CD1c-positive myeloid dendritic cell (primary cell): ENCODE measurements around the gene MYOD1.

Experiments used
- DNase-seq: peaks from one replicate; pipeline ENCODE4 v3.0.0-alpha.2; 2016; ENCODE audit errors: extremely low spot score

MYOD1 gene

GRCh38 chr11:17750013-17750800 is 30.8 kb downstream of the MYOD1 start:
- no peak for DNase-seq

GRCh38 chr11:17750801-17751165 is 31.4 kb downstream of the MYOD1 start:
- DNase-seq, result no peak

GRCh38 chr11:17751558-17751957 is 32.2 kb downstream of the MYOD1 start:
- no peak for DNase-seq

- no peak for DNase-seq
Observed at GRCh38 chr11:17752144-17752543, 32.8 kb downstream of the MYOD1 start.

GRCh38 chr11:17753153-17753552 is 33.8 kb downstream of the MYOD1 start:
- DNase-seq, result no peak

GRCh38 chr11:17753641-17754040 is 34.3 kb downstream of the MYOD1 start:
- DNase-seq, result no peak

- DNase-seq, result no peak
Observed at GRCh38 chr11:17755891-17756290, 36.5 kb downstream of the MYOD1 start.

GRCh38 chr11:17760102-17761029 is 41.0 kb downstream of the MYOD1 start:
- DNase-seq, result no peak

- no peak for DNase-seq
Observed at GRCh38 chr11:17762309-17762974, 43.1 kb downstream of the MYOD1 start.

- DNase-seq, result no peak
Observed at GRCh38 chr11:17763244-17763643, 43.9 kb downstream of the MYOD1 start.

GRCh38 chr11:17763703-17764102 is 44.3 kb downstream of the MYOD1 start:
- DNase-seq, result no peak

- DNase-seq, result no peak
Observed at GRCh38 chr11:17764446-17765218, 45.3 kb downstream of the MYOD1 start.

- DNase-seq, result no peak
Observed at GRCh38 chr11:17765356-17766072, 46.1 kb downstream of the MYOD1 start.

- no peak for DNase-seq
Observed at GRCh38 chr11:17766073-17766359, 46.6 kb downstream of the MYOD1 start.

- no peak for DNase-seq
Observed at GRCh38 chr11:17766590-17766989, 47.2 kb downstream of the MYOD1 start.

GRCh38 chr11:17767301-17767885 is 48.0 kb downstream of the MYOD1 start:
- DNase-seq, result no peak

- DNase-seq, result no peak
Observed at GRCh38 chr11:17767914-17768313, 48.5 kb downstream of the MYOD1 start.

GRCh38 chr11:17768547-17768946 is 49.2 kb downstream of the MYOD1 start:
- no peak for DNase-seq

- no peak for DNase-seq
Observed at GRCh38 chr11:17769218-17769617, 49.8 kb downstream of the MYOD1 start.

GRCh38 chr11:17770048-17770652 is 50.8 kb downstream of the MYOD1 start:
- no peak for DNase-seq
